Stimulated activated CD8-positive, alpha-beta memory T cell treated with anti-CD3 and anti-CD28 coated beads, Interleukin-4, amount 100 ng/mL, for 24 hours (primary cell): ENCODE measurements around the gene SOBP.

ENCODE experiments used
- DNase-seq: peaks from one replicate; pipeline ENCODE4 v3.0.0-alpha.2; 2020; ENCODE audit warnings: low read depth

SOBP gene

GRCh38 chr6:107523794-107524193, 33.9 kb downstream of the SOBP start:
- no peak for DNase-seq

- DNase-seq = no peak
These were observed 34.7 kb downstream of the SOBP start for GRCh38 chr6:107524626-107525025.

- no peak for DNase-seq
These were observed 42.0 kb downstream of the SOBP start for GRCh38 chr6:107531868-107532267.

- no peak for DNase-seq
These were observed 42.8 kb downstream of the SOBP start for GRCh38 chr6:107532706-107533105.

GRCh38 chr6:107533415-107534059, 43.6 kb downstream of the SOBP start:
- no peak for DNase-seq

- no peak for DNase-seq
These were observed 44.7 kb downstream of the SOBP start for GRCh38 chr6:107534571-107535141.

- DNase-seq = no peak
These were observed 45.7 kb downstream of the SOBP start for GRCh38 chr6:107535626-107536025.

GRCh38 chr6:107536180-107536961, 46.5 kb downstream of the SOBP start:
- no peak for DNase-seq

- no peak for DNase-seq
These were observed 47.6 kb downstream of the SOBP start for GRCh38 chr6:107537559-107537958.

GRCh38 chr6:107538856-107539387, 49.0 kb downstream of the SOBP start:
- no peak for DNase-seq

GRCh38 chr6:107539409-107539808, 49.5 kb downstream of the SOBP start:
- DNase-seq = no peak

GRCh38 chr6:107539849-107540464, 50.0 kb downstream of the SOBP start:
- DNase-seq = no peak

GRCh38 chr6:107540465-107540857, 50.5 kb downstream of the SOBP start:
- DNase-seq = no peak

GRCh38 chr6:107542192-107542668, 52.3 kb downstream of the SOBP start:
- DNase-seq = no peak

GRCh38 chr6:107543088-107543487, 53.2 kb downstream of the SOBP start:
- DNase-seq = no peak

GRCh38 chr6:107543567-107543966, 53.6 kb downstream of the SOBP start:
- DNase-seq = no peak

GRCh38 chr6:107545763-107546162, 55.8 kb downstream of the SOBP start:
- no peak for DNase-seq

GRCh38 chr6:107546691-107547450, 57.0 kb downstream of the SOBP start:
- DNase-seq = no peak

GRCh38 chr6:107547451-107547840, 57.5 kb downstream of the SOBP start:
- DNase-seq = no peak

- no peak for DNase-seq
These were observed 60.4 kb downstream of the SOBP start for GRCh38 chr6:107550241-107550840.

GRCh38 chr6:107550906-107551305, 61.0 kb downstream of the SOBP start:
- DNase-seq = no peak
